Endometrium (tissue), 2 donors: Measurements from ENCODE around the gene SYNJ2.

Source experiments
- FAIRE-seq: peaks from 2 replicates; lab custom pipeline; 2012; peaks lifted over from hg19 to GRCh38; lab: Jason Lieb, UNC
- donor health status: control.
- donor health status: control.

Gene SYNJ2

GRCh38 chr6:157982563-157983405, 1.1 kb downstream of the SYNJ2 start:
- no peak for FAIRE-seq

- no peak for FAIRE-seq
Measured at GRCh38 chr6:157983406-157984119, 1.9 kb downstream of the SYNJ2 start.

GRCh38 chr6:157984128-157984527, 2.5 kb downstream of the SYNJ2 start:
- FAIRE-seq: no peak

DNA sequence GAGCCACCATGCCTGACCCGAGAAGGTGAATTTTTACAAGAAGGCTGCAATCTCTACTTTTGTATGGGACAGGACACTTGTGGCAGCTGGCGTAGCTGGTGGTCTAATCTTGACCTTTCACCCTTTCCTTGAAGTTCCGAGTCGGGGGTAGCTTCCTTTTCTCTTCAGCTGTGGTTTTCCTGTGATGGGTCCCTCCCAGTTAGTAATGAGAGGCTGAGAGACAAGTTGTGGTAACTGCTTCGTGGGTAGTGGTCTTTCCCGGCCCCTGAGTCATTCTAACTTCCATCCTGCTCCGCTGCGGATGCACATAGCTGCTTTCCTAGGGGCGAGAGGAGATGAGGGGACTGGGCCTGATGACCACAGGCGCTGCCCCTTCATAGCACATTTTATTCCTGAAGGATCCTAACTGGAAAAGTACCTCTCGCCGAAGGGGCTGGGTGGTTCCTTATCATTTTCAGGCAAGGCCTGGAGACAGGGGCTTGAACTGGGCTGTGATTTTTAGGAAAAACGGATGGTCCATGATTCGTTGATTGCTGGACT, 3.1 kb downstream of the SYNJ2 start:
- FAIRE-seq: no peak

DNA sequence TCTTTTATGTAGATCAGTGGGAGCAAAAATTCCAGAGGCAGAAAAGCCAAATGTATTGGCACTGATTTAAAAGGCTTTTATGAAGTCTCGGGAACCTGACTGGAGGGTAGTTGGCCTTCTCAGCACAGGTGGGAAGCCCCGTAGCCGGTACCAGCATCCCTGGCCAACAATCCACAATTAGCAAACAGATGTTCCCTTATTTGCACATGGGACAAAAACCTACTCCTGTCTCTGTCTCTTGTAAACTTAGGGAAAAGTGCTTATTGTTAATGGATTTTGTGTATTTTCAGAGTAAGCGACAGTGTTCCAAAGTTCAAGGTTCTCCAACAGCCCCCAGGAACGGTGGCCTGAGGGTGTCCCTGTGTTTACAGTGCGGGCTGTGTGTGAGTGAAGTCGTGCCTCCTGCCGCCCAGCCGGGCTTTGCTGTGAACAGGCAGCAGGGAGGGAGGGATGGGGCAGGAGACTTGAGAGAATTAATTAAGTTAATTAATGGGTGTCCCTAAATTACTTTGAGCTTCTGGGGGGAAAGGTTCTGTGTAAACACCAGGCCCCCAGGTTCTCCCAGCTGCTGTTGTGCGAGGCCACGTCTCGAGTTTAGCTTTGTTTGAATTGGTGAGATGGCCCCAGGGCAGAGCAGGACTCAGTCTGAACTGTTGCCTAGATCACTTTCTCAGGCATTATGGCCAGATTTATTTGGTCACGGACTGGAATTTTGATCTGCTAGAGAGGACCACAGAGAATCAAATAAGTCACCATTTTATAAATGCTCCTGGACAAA, 3.9 kb downstream of the SYNJ2 start:
- FAIRE-seq: no peak

GRCh38 chr6:157987788-157988699, 6.4 kb downstream of the SYNJ2 start:
- no peak for FAIRE-seq

DNA sequence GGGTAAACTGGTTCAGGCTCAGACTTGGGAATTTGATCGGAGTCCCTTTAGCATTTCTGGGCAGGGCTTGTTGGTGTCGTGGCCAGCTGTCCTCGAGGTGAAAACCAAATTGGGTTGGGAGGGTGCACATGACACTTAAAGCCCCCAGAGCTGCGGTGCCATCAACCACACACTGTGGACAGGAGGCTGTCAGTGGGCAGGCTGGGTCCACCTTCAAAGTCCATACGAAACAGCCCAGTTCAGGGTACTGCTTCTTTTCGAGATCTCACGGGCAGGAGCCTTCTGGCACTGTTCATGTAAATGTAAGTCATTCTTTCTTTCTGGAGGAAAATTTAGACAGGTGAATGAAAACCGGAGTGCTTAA, 7.0 kb downstream of the SYNJ2 start:
- no peak for FAIRE-seq

DNA sequence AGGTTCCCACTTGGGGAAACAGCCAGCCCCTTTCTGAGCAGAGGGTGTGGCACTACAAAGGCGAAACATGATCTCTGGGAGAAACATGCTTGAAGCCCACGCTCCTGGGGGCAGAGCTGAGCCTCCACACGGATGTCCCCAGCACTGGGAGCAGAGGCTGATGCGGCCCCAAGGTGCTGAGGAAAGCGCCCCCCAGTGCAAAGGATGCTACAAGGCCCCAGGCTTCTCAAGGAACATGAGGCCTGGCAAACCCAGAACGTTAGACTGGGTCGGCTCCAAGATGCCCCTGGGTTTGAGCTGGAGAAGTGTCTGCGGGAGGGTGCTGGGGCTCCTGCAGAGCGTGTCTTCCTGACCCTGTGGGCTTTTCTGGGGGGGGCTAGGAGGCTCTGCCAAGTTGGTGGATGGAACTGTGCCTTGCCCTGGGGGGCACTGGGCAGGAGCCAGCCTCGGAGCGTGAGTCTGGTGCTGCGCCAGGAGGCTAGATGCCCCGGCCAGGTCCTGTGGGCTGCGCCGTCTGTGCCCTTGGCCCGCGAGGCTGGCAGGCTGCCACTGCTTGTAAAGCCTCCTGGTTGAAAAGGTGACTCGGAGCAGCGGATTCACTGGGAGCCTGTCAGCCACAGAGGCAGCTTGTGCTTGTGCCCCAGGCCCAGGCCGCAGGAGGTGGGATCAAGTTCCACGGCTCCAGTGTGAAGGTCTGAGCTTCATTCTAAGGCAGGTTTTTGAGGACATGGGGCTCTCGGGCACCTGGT, 8.1 kb downstream of the SYNJ2 start:
- no peak for FAIRE-seq

DNA sequence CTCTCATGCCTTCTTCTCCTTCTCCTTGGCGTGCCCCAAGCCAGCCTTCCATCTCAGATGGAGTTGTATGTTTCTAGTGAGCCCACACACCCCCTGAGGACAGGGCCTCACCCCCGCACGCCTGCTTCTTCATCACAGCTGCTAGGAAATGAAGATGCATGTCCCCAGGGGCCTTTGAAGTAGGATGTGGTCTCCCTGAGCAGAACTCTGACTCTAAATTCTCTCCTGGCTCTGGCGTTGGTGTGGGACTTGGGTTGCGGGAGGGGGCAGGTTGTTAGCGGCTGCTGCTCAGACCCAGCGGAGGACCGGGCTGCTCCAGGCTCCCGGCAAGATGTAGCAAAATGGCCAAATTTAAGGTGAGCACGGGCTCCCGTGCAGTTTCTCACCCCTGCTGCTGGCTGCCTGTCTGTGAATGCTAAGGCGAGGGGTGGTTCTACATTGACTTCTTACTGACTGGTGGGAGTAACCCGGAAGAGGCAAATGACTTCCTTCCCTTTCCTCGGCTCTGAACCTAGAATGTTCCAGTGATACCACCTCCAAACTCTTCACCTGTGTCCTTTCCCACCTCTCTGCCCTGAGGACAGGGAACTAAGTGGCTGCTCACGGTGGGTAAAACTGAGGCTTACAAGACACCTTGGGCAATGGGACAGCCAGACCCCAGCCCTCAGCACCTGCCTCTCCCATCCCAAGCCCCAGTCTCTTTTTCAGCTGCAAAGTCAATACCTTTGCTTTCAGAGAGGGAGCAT, 8.8 kb downstream of the SYNJ2 start:
- FAIRE-seq: no peak

DNA sequence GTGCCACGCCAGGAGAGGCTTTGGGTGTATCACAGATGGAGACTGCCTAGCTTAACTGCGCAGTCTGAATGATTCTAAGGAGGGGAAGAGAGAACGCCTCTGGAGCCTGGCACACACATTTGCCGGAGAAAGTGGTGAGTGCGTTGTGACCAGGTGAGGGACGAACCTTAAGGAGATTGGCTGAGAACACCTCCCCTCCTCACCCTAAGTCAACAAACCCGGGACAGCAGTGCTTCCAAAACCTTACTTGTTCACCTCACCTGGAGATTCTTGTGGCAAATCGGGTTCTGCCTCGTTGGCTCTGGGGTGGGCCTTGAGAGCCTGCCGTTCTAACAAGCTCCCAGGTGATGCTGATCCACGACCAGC, 9.4 kb downstream of the SYNJ2 start:
- no peak for FAIRE-seq

GRCh38 chr6:157993076-157993475, 11.4 kb downstream of the SYNJ2 start:
- no peak for FAIRE-seq

DNA sequence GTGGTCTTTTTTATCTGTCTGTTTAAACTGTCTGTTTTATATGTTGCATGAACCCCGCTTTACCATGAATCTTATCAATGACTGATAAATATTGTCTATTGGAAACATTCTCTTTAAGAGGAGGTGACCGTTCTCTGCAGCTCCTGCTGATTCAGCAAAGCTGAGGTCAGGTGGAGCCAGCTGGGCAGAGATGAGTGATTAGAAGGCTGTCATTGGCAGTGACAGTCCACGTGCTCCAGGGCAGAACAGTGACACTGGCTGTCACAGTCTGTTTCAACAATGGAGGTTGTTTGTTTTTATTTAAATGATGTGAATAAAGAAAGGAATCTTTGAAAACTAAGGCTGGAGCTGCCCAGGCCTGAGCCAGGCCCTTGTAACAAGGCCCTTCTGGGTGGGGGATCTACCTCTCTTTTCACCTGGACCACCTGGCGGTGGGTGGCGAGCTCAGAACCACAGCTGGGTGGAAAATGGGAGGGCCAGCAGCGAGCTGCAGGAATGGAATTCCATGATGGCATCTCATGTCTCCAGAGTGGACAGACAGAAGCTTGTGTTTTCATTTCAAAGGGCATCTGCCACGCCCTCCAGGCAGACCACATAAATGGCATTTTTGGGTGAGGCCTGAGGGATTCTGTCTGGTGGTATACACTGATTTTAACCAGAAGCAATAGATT, 12.6 kb downstream of the SYNJ2 start:
- FAIRE-seq: no peak

GRCh38 chr6:157995458-157995857, 13.8 kb downstream of the SYNJ2 start:
- FAIRE-seq: no peak

DNA sequence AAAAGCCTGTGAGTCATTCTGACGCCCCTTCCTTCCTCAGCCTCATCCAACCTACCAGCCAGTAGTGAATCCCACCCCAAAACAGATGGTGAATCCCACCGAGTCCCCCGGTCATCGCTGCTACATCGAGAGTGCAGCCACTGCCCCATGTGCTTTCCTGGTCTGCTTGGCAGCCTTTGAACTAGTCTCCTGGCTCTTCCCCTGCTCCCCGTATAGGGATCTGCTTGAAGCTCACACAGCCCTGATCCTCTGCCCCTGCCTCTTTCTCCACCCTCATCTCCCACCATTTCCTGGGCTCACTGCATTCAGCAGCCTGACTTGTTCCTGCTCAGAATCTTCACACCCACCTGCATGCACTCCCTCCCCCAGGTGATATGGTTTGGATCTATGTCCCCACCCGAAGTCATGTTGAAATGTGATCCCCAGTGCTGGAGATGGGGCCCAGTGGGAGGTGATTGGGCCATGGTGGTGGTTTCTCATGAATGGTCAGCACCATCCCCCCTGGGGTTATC, 14.6 kb downstream of the SYNJ2 start:
- FAIRE-seq: no peak

- no peak for FAIRE-seq
Measured at GRCh38 chr6:157996918-157997702, 15.4 kb downstream of the SYNJ2 start.

GRCh38 chr6:157997893-157998608, 16.4 kb downstream of the SYNJ2 start:
- no peak for FAIRE-seq

DNA sequence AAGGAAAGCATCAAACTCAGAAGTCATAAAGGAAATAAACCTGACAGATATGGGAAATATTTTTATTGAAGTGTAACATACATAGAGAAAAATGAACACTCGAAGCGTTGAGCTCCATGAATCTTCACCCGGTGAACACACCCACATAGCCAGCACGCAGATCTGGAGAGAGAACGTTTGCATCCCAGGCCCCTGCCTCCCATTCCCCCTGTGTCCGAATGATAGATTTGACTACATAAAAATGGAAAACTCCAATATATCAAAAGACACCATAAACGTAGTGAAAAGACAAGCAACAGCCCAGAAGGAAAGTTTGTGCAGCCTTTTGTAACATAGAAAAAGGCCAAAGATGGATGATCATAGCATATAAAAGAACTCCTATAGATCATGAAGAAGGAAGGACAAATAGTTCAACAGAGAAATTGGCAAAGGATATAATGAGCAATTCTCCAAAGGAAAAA, 17.1 kb downstream of the SYNJ2 start:
- FAIRE-seq: no peak
